Ovary (tissue), 9 donors: Measurements from ENCODE around the gene ME1. TPM values are rescaled to one million over a fixed set of nuclear protein-coding genes. Genes with fewer than 3 reads are reported as not detected.

Experiments
- DNase-seq, 5 donors: peaks; one replicate each; pipeline ENCODE4 v3.0.0-alpha.2; 2019 to 2020
- H3K27ac ChIP-seq, 2 donors: fragments of 200-600 bp; one replicate each; pipeline versions ENCODE4 v1.5.1 to v1.8.0; 2019 to 2022
- H3K27me3 ChIP-seq: fragments of 200-600 bp; one replicate; pipeline ENCODE4 v1.8.0; 2022
- H3K36me3 ChIP-seq: fragments of 200-600 bp; sonication (generic); one replicate; pipeline ENCODE4 v1.5.1; 2019
- H3K4me1 ChIP-seq: one replicate; pipeline ENCODE4 v1.8.1; 2013; ENCODE audit warnings: mild to moderate bottlenecking, moderate library complexity; ENCODE audit not compliant: insufficient read depth
- H3K4me3 ChIP-seq: fragments of 200-600 bp; sonication (generic); one replicate; pipeline ENCODE4 v1.5.1; 2017
- H3K9me3 ChIP-seq, 2 donors: fragments of 200-600 bp in 1 of 2; sonication (generic) in 1 of 2; one replicate each; pipeline versions ENCODE4 v1.5.1 to v1.8.1; 2013 to 2019; ENCODE audit warnings: mild to moderate bottlenecking in 1 of 2, moderate library complexity in 1 of 2
- CTCF ChIP-seq, 3 donors: fragments of 450-650 bp in 2 of 3; fragments of 200-600 bp in 1 of 3; IDR thresholded peaks; one replicate each; pipeline versions ENCODE4 v1.5.1 to v1.8.0; 2016 to 2022; ENCODE audit warnings: antibody characterized with exemption in 3 of 3, mild to moderate bottlenecking in 1 of 3
- EP300 ChIP-seq: sonication (generic); formaldehyde crosslinking; IDR thresholded peaks from one replicate; pipeline ENCODE4 v1.6.1; 2017; ENCODE audit warnings: antibody characterized with exemption
- POLR2A ChIP-seq: fragments of 450-650 bp; IDR thresholded peaks from one replicate; pipeline ENCODE4 v1.6.1; 2017; ENCODE audit warnings: antibody characterized with exemption, mild to moderate bottlenecking, moderate library complexity
- WGBS, 3 donors: extraction: QIAGEN DNeasy Blood & Tissue Kit in 1 of 3; methylation state at CpG; one replicate each; pipeline versions ENCODE4 v1.1.5 to v1.1.7; 2013 to 2017; 5-methylcytosine and 5-hydroxymethylcytosine counted together
- intact Hi-C, 4 donors: fragments of 100-400 bp; cut with DNase I; formaldehyde crosslinking; loops; one replicate each; pipeline versions ENCODE4 v1.11.0 to v1.15.1; 2022 to 2023
- polyA plus RNA-seq, 2 donors: library from polyadenylated mRNA; stranded (reverse); fragments of 200-250 nt in 1 of 2; fragments of 350-450 nt in 1 of 2; fragmentation: Illumina TruSeq in 1 of 2; extraction: RNeasy Lipid Tissue Mini Kit (QIAGEN cat#74804) in 1 of 2; gene quantifications; one replicate each; pipeline ENCODE4 v1.2.3, GENCODE V29; 2013 to 2014
- total RNA-seq, 7 donors: library from RNA; depleted of rRNA in 2 of 7; stranded (reverse); fragments of >200 nt in 2 of 7; fragmentation: NEBNext Ultra II Directional in 3 of 7; extraction: Animal tissue kit (Norgen Biotek cat#: 25700) in 3 of 7; gene quantifications; one replicate each; pipeline versions ENCODE4 v1.1.0 to v1.2.4, GENCODE V29; 2016 to 2023
- donor health status: DM: no; HTN: no; CAD: no; lungs with moderate emphysema.
- donor health status: DM: no; HTN: no; CAD: no.
- donor health status: Bipolar disorder and iron deficiency.
- donor health status: DM: yes; HTN: yes; CAD: no.
- donor health status: DM: no; HTN: no; CAD: no.
- donor health status: DM: yes; HTN: yes; CAD: no.

ME1 gene
- total and polyA plus RNA-seq, 9 donors = 7.5 to 19.6 (median 14.9) TPM

- no peaks in the 10 kb centered on the region for H3K4me1 ChIP-seq
- intact Hi-C loops = no loop called here
- TF ChIP-seq EP300 = no peak
- TF ChIP-seq CTCF (IDR thresholded peaks at IDR 0.05) = no peak
- TF ChIP-seq POLR2A = no peak
- no peak overlapping the region for H3K27ac ChIP-seq
- H3K36me3 ChIP-seq = no peaks in the 10 kb centered on the region
- H3K4me3 ChIP-seq = no peak overlapping the region
- 25 to 41% (median 39%) methylated on average over 4 of the region's 4 CpGs for WGBS, 3 donors
- DNase-seq = no peak
- no peaks in the 10 kb centered on the region for H3K9me3 ChIP-seq
- no peaks in the 10 kb centered on the region for H3K27me3 ChIP-seq
These were observed 43.5 kb upstream of the ME1 start for GRCh38 chr6:83474309-83474708.

GRCh38 chr6:83472767-83473166 is 41.9 kb upstream of the ME1 start:
- H3K9me3 ChIP-seq = no peaks in the 10 kb centered on the region
- intact Hi-C loops = no loop called here
- no peak overlapping the region for H3K27ac ChIP-seq
- H3K27me3 ChIP-seq = no peaks in the 10 kb centered on the region
- WGBS, 3 donors = 82 to 88% (median 84%) methylated on average over 2 of the region's 2 CpGs
- no peaks in the 10 kb centered on the region for H3K36me3 ChIP-seq
- no peak overlapping the region for H3K4me3 ChIP-seq
- H3K4me1 ChIP-seq = no peaks in the 10 kb centered on the region
- no peak for TF ChIP-seq POLR2A
- TF ChIP-seq EP300 = no peak
- no peak for TF ChIP-seq CTCF (IDR thresholded peaks at IDR 0.05)
- no peak for DNase-seq

GRCh38 chr6:83470587-83470986 is 39.7 kb upstream of the ME1 start:
- 93 to 96% (median 95%) methylated on average over 3 of the region's 3 CpGs for WGBS, 3 donors
- intact Hi-C loops = no loop called here
- no peaks in the 10 kb centered on the region for H3K4me1 ChIP-seq
- TF ChIP-seq EP300 = no peak
- no peak for TF ChIP-seq POLR2A
- TF ChIP-seq CTCF (IDR thresholded peaks at IDR 0.05) = no peak
- no peak for DNase-seq
- H3K4me3 ChIP-seq = no peak overlapping the region
- H3K27me3 ChIP-seq = no peaks in the 10 kb centered on the region
- no peak overlapping the region for H3K27ac ChIP-seq
- no peaks in the 10 kb centered on the region for H3K9me3 ChIP-seq
- H3K36me3 ChIP-seq = no peaks in the 10 kb centered on the region

- H3K27ac ChIP-seq = no peak overlapping the region
- intact Hi-C loops = no loop called here
- H3K27me3 ChIP-seq = no peaks in the 10 kb centered on the region
- H3K9me3 ChIP-seq = no peaks in the 10 kb centered on the region
- no peak for DNase-seq
- TF ChIP-seq EP300 = no peak
- no peak for TF ChIP-seq CTCF (IDR thresholded peaks at IDR 0.05)
- TF ChIP-seq POLR2A = no peak
- no peak overlapping the region for H3K4me3 ChIP-seq
- no peaks in the 10 kb centered on the region for H3K4me1 ChIP-seq
- WGBS, 3 donors = 54 to 75% (median 72%) methylated on average over 4 of the region's 4 CpGs
- H3K36me3 ChIP-seq = no peaks in the 10 kb centered on the region
These were observed 39.1 kb upstream of the ME1 start for GRCh38 chr6:83470001-83470400.

- intact Hi-C loops = no loop called here
- TF ChIP-seq EP300 (no peak), POLR2A (no peak), CTCF (IDR thresholded peaks at IDR 0.05) (no peak)
- H3K36me3 ChIP-seq = no peaks in the 10 kb centered on the region
- no peak overlapping the region for H3K4me3 ChIP-seq
- WGBS, 3 donors = 80 to 89% (median 89%) methylated on average over 3 of the region's 3 CpGs
- H3K27me3 ChIP-seq = no peaks in the 10 kb centered on the region
- H3K4me1 ChIP-seq = no peaks in the 10 kb centered on the region
- no peak for DNase-seq
- H3K27ac ChIP-seq = no peak overlapping the region
- no peaks in the 10 kb centered on the region for H3K9me3 ChIP-seq
These were observed 36.8 kb upstream of the ME1 start for GRCh38 chr6:83467620-83468036.
